Muscle of back (tissue), 13 donors: ENCODE results near the gene TMEM179. TPM values are rescaled to one million over a fixed set of nuclear protein-coding genes. Genes with fewer than 3 reads are reported as not detected.
"Not testable (repeated sequence)": the region's sequence is repeated elsewhere in the genome, so short reads cannot be mapped to it uniquely, and the experiment has no call there.

Experiments
- DNase-seq, 3 donors: peaks; one replicate each; pipeline versions ENCODE4 v3.0.0 to v3.0.0-alpha.2; 2013
- long read RNA-seq, 9 donors: transcript quantifications; one replicate each; lab custom pipeline, GENCODE V29; 2026
- polyA plus RNA-seq, 10 donors: library from polyadenylated mRNA; unstranded; fragments of 120-200 nt; gene quantifications; one replicate each; pipeline ENCODE4 v1.2.1, GENCODE V29; 2013; ENCODE audit not compliant: insufficient read length in 10 of 10

Gene TMEM179
- polyA plus RNA-seq, result 1 to 10 TPM in 2 of 10 donors, under 1 TPM in 8; 0.39 to 1.7 (median 0.68) TPM
- long read RNA-seq, donor 1, result 0 reads
- long read RNA-seq, donor 2, partial matches to known transcripts, result 0 of 1 reads
- long read RNA-seq, donor 2, other reads (novel, unspliced or antisense), result 0 of 1 reads
- long read RNA-seq, donor 3, result 0 reads
- long read RNA-seq, donor 4, result 0 reads
- long read RNA-seq, donor 5, result 0 reads
- long read RNA-seq, donor 6, partial matches to known transcripts, result 0 of 1 reads
- long read RNA-seq, donor 6, other reads (novel, unspliced or antisense), result 0 of 1 reads
- long read RNA-seq, donor 7, partial matches to known transcripts, result 0 of 1 reads
- long read RNA-seq, donor 7, other reads (novel, unspliced or antisense), result 0 of 1 reads
- long read RNA-seq, donor 8, result 0 reads
- long read RNA-seq, donor 9, result 0 reads

DNA sequence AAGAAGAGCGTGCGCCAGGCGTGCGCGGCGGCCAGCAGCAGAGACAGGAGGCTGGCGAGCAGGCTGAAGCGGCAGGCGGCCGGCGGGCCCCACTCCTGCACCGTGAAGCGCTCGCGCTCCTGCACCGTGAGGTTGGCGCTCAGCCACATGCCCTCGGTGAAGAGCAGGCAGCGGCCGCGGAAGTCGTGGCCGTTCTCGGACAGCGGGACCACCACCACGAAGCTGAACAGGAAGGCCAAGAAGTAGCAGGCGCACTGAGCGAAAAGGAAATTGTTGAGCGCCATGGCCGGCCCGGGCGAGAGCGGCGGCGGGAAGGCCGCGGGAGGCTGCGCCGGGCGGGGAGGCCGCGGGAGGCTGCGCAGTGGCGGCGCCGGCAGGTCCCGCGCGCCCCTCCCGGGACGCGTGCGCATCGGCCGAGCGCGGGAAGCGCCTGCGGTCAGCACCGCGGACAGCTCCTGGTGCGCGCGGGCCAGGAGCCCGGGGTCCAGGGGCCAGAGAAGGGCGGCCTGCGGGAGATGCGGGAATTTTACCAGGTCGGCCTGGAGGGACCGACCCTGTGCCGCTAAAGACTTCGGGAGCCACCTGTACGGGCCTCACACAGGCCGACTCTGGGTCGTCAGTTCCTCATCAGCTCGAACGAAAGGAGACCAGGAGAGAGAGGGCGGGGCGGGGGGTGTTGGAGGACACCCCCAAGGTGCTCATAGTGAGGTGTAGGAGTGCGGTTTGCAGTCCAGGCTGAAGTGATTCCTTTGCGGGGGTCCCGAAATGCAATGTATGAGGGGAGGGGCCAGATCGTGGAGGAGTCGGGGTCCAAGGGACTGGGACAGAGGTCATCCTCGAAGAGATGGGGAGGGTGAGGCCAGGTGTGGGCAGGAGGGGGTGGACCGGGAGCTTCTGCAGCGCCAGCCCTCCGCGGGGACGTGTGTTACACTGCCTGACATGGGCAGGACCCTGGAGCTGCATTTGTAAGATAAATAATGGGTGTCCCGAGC is at the start of gene TMEM179:
Gene TMEM179, minus strand, starts transcription at position 315 of the 992 bp plus-strand sequence. Its CDS starts 31 bp downstream, at position 284.
- DNase-seq, result peak; percentile 36 to 80 (median 75)

DNA sequence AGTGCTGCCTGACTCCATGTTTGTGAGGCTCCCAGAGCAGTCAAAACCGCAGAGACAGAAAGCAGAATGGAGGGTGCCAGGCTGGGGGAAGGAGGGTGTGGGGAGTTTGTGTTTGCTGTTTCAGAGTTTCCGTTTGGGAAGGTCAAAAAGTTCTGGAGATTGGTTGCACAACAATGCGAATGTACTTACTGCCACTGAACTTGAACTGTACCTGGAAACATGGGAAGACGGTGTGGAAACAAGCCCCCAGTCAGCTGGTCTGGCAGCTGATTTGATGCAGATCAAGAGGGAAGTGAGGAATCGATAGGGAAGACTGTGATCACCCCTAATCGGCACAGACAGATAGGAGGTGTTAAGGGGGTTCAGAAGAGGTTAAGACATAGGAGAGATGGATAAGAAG is 49.5 kb upstream of the TMEM179 start:
- no peak for DNase-seq

DNA sequence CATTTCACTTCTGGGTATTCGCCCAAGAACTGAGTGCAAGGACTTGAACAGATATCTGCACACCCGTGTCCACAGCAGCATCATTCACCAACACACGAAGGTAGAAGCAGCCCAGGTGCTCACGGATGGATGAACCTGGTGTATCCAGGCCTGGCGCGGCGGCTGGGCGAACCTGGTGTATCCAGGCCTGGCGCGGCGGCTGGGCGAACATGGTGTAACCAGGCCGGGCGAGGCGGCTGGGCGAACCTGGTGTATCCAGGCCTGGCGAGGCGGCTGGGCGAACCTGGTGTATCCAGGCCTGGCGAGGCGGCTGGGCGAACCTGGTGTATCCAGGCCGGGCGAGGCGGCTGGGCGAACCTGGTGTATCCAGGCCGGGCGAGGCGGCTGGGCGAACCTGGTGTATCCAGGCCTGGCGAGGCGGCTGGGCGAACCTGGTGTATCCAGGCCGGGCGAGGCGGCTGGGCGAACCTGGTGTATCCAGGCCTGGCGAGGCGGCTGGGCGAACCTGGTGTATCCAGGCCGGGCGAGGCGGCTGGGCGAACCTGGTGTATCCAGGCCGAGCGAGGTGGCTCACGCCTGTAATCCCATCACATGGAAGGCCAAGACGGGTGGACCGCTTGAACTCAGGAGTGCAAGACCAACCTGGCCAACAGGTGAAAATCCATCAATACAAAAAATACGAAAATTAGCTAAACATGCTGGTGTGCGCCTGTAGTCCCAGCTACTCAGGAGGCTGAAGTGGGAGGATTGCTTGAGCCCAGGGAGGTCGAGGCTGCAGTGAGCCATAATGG is 48.8 kb upstream of the TMEM179 start:
- not testable (repeated sequence) for DNase-seq

DNA sequence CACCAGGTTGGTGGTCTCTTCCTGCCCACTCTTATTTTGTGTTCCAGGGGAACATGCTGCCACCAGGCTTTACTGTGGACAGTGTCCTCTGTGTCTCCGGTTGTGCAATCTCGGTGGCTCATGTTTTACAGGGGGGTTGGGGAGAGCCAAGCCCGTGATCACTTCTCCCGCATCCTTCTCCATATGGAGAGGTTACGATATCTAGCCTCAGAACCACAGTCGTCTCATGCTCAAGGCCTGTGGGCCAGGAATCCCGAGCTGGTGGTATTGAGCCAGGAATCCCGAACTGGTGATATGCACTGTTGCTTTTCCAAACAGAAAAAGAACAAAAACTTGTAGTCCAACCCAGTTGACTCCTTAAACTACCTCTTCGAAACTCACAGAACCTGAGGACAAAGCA is 47.8 kb upstream of the TMEM179 start:
- DNase-seq, result no peak

DNA sequence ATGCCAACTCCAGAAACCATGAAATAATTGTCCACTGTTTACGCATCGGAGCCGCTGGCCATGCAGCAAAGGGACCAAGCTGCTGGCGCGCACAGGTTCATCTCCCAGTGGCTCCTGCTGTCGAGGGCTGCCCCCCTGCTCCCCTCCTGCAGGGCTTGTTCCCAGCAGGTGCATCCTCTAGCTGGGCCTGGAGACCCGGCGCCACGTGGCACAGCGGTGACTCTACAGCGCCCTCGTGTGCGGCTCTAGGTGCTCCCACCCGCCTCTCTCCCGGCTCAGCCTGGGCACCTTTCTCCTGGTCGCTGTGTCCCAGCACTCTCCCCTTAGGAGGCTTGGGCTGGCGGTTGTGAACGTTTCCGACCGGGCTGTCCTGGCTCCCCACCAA is 47.3 kb upstream of the TMEM179 start:
- no peak for DNase-seq

DNA sequence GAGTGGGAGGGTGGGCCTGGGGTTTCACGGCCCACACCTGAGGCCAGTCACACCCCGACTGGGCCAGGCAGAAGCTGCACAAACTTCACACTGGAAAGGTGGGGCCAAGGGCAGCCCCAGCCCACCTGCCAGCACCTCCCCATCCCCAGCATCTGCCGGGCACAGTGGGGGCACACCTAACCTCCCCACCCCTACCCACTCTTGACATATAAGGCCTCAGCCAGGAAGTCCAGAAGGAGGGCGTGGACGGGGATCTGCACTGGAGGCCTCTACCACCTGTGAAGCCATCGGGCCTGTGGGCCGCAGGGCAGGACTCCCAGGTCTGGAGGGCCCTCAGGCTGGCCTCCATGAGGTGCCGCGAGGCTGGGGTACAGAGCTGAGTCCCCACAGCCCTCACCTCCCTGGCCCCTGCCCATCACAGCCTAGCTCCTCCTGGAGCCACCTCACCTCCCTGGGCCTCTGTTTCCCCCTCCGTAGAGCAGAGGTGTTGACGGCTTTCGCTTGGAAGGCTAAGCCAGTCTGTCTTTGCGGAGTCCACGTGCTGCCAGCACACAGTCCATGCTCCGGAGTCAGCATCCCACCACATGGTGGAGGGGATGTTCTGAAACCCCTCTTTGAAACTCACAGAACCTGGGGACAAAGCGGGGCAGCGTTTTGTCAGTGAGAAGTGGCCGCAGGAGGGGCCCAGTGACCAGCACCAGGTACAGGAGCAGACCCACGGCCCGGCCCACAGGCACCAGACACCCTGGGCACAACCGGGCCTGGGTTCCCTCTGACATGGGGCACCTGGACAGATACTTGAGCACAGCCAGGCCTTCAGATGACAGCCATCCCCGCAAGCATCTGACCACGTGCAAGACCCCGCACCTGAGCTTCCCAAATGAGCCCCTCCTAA is 46.7 kb upstream of the TMEM179 start:
- no peak for DNase-seq

DNA sequence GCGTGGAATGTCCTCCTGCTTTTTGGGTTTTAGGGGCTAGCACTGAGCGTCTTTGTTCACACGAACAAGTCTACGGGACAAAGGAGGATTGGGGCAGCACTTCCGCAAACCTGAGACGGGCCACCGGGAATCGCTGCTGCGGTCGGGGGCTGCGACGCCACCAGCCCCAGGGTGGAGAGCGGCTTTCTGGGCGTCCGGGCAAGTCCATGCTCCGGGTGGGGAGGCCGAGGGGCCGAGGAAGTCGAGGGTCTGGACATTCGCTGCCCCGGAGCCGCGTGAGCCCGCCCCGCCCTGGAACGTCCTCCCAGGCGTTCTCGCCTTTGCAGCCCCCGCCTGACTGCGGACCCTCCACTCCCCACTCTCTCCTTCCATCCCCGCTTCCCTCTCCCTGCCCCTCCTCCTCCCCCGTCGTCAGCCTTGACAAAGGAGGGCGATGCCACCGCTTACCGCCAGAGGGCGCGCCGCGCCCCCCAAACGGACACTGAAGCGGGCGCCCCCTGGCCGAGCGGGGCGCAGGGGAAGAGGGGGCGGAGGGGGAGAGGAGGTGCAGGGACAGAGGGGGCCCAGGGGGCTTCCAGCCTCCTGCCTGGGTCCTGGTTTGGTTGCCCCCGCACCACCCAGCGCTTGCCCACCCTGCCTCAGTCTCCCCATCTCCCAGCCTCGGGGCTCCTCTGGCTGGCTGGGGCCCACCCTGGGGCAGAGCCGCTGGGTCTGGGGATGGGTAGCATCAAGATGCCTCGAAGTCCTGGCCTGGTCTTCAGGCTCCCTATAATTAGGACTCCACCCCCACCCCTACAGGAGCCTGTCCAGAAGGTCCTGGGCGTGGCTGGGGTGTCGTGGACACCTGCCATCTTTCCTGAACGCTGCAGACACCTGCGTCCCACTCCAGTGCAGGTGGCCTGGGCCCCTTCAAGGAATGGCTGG is 45.7 kb upstream of the TMEM179 start:
- DNase-seq, result peak; percentile 44 to 89 (median 82)

DNA sequence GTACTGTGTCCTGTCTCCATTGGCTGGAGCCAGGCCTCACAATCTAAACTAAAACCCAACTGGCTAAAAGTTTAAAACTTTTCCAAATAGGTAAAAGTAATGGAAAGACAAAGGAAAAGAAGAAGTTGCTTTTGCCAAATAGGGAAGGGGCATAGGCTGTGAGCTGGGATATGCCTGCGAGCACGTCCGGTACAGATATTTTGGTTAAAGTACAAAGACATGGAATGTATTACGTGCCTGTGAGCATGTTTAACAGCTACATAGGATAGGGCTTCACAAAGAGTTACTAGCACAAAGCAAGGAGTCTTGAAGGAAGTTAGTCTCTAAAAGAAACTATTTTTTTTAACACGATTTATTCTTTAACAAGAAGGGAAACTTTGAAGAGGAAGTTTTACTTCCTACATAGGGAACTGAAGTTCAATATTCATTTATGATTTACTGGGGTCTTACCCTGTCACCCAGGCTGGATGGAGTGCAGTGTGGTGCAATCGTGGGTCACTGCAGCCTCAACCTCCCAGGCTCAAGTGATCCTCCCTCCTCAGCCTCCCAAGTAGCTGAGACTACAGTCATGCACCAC is 43.0 kb upstream of the TMEM179 start:
- no peak for DNase-seq

DNA sequence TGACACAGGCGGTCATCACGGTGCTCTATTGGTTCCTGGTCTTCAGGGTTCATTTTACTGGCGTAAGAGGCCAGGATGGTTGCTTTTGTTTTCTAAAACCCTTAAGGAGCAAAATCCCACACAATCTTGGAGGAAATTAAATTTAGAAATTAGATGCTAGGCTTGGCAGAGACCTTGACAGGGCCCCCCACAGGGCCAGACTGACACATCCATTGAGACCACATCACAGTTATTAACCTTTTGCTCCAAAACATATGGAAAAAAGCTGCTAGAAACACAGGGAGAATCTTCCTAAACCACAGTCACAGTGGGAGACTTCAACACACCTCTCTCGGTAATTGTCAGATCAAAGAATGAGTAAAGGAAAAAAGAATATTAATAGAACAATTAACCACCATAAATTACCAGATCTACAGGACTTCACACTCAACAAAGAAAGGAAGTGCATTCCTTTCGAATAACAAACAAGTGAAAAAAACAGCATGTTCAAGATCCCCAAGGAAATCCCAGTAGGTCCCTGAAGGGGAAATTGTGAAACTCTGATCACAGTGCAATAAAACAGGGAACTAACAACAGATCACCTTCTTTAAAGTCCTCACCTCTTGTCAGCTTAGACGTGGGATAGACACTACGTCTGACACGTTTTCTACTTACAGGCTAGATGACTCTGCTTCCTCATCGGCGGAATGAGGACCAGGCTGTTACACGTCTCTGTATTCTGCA is 40.2 kb upstream of the TMEM179 start:
- DNase-seq, result no peak

DNA sequence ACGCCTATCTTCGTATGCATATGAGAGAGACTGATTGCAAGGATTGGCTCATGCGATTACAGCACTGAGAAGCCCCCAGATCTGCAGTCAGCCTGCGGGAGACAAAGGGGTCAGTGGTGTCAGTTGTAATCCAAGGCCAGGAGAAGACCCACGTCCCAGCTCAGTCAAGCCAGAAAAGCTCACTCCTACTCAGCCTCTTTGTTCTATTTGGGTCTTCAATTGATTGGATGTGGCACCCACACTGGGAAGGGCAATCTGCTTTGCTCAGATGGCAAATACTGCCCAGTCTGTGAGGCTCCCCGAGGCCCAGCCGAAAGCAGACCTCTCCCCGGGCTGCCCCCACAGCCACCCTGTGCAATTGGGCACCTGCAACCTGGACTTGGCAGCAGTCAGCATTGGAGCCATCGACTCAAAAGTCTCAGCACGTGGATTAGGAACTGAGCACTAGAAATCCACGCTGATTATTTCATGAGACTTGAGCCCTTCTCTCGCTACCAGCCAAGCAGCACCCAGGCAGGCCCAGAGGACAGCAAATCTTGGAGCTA is 39.6 kb upstream of the TMEM179 start:
- DNase-seq, result no peak

DNA sequence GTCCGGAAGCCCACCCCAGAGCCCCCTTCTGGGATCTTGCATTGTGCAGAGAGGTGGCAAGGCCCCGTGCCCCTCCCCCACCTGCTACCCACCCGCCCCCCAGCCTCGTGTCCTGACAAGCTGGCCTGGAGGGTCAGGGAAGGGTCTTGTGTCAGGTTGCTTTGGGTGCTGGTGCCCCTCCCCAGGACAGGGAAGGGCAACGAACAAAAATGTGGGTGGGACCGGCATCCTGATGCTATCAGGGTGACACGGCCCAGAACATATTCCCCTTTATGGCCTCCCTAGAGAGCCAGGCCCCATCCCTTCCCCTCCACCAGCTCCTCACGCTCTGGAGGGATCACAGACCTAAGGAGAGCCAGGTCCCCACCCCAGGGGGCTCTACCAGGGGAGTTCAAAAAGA is 38.7 kb upstream of the TMEM179 start:
- no peak for DNase-seq

DNA sequence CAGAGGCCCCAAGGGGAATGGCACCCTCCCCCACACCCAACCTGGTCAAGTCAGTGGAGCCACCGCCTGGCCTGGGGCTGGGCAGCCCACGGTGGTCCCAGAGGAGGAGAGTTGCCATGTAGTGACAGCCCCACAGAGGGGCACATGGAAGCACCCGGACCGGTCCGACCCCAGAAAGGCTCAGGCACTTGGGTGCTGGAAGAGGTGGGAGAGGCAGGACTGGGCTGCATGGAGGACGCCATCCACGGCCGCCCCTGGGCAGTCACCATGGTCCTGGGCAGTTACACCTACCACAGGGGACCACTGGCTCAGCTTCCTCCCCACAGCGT is 37.9 kb upstream of the TMEM179 start:
- no peak for DNase-seq

DNA sequence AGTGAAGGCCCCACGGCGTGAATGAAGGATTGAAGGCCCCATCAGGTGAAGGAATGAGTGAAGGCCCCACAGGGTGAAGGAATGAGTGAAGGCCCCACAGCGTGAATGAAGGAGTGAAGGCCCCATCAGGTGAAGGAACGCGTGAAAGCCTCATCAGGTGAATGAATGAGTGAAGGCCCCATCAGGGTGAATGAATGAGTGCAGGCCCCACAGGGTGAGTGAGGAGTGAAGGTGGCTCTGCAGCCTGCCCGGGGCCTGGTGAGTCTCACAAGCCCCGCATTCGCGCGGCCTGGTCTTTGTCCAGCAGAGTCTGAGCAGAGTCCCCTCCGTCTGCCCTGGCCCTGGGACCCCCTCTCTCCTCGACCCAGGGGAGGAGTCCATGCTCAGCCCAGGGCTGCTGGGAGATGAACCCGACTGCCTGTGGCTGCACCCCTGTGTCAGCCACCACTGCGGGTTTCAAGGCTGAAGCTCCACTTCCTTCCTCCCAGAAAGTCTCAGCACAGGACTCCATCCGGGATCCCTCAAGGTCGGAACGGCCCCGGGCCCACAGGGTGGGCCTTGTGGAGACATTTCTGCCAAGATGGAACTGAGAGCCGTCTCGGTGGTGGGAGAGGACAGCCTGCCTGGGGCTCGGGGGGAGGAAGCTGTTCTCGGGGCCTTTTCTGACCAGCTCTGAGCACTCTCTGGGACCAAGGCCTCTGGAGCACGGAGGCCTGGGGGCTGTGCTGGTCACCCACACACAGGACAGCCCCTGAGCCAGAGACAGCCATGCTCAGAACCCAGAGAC is 37.4 kb upstream of the TMEM179 start:
- DNase-seq, result no peak

DNA sequence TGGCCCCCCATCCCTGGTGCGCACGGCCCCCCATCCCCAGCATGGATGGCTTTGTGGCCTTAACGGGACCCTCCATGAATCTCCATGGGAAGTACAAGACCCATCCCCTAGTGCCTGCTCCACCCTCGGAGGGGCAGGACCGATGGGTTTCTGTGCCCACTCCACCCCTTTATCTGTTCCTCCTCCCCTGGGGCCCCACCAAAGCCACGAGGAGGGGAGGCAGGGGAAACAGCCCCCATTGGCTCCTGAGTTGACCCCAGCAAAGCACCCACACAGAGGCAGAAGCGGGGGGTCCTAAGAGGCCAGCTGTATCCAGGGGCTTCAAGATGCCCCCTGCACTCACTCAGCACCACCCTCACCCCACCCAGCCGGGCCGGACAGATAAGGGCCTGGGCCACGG is 36.1 kb upstream of the TMEM179 start:
- no peak for DNase-seq

DNA sequence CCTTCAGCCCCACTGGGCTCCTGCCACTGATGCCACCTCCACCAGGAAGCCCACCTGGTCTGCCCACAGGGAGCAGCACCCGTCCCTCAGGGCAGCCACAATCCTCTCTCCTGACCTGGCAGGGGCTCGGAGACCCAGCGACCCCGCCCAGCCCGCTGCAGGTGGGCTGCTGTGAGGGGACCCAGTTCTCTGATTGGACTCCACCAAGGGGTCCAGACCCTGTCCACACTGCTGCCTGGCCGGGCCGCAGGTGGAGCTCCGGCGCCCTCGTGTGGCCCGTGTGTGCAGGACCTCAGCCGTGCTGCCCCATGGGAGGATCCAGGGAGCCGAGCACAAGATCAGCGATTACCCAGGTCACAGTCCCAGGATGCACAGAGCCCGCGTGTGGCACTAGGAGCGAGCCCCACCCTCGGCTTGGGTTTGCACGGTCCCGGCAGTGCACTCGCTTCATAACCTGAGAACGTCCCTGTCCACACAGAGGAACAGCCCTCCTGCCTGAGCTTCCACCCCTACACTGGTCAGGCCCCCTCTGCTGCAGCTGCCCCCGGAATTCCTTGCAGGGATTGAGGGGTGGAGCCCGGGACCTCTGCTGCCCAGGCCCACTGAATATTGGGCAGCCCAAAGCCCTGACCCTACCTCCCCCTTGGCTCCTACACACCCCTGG is 35.4 kb upstream of the TMEM179 start:
- peak in 2 of 3 donors; percentile 52 to 78 for DNase-seq

DNA sequence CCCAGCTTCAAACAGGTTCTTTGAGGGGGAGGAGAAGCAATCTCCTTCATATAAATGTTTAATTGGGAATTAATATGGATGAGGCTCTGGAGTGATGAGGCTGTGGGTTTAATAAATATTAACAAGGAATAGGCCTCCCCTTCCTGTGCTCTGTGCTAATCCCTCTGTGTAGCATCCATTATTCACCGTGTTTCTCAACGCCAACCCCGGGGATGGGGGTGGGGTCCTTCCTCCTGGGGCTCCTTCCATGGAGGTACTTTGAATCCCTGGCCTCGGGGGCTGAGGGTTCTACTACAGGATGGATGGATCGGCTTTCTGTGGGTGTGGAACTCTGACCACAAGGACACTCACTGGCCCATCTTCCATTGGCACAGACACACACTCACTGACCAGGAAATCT is 34.9 kb upstream of the TMEM179 start:
- no peak for DNase-seq

DNA sequence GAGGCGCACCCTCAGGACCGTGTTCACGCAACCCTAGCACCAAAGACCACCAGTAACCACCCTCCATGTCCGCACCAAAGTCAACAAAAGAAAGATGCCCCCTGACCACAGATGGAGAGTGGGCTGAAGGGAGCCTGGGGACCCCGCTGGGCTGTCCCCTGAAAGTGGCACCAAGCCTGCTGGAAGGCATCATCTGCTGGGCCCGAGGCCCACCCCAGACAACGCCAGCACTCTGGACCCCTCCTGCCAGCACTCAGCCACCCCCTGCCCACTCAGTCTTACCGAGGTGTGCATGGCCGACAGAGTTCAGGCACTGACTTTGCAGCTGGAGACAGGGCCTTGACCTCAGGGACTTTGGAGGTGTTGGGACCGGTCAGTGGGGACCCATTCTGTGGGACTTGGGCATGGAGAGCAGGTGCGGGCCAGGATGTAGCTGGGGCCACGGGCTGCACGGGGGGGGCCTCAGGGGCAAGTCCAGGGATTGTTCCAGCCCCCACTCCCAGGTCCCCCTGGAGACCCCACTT is 34.4 kb upstream of the TMEM179 start:
- DNase-seq, result no peak
